A549 (cell line): ENCODE data around the gene TUNAR. TPM values are rescaled to one million over a fixed set of nuclear protein-coding genes. Genes with fewer than 3 reads are reported as not detected.

Experiments
- ATAC-seq, 2 experiments: fragments of 200-7000 bp in 1 of 2; fragments of >200 bp in 1 of 2; cut with Nextera tagmentation in 1 of 2; cut with Tn5 transposase in 1 of 2; 3 replicates each; pipeline versions ENCODE4 v1.8.0 to v1.9.1; 2018 to 2020; ENCODE audit warnings: mild to moderate bottlenecking in 1 of 2, moderate library complexity in 1 of 2
- CTCF ChIA-PET: fragments of 300-600 bp; sonication (Branson Sonifier 250); formaldehyde crosslinking; extraction: SDS; loops from one replicate; lab custom pipeline; 2021; ENCODE audit warnings: antibody characterized with exemption, inconsistent platforms; lab: Yijun Ruan, JAX
- POLR2A ChIA-PET: fragments of 350-600 bp; formaldehyde crosslinking; extraction: SDS; loops from one replicate; lab custom pipeline; 2021; ENCODE audit warnings: antibody characterized with exemption, inconsistent platforms; lab: Yijun Ruan, JAX
- DNase-seq, 2 experiments: peaks; one replicate each; pipeline versions ENCODE4 v3.0.0 to v3.0.0-alpha.2; 2011 to 2016; ENCODE audit warnings: low read depth in 1 of 2, low spot score in 1 of 2
- FAIRE-seq: peaks from 2 replicates; lab custom pipeline; 2011; peaks lifted over from hg19 to GRCh38; lab: Jason Lieb, UNC
- H3K27ac ChIP-seq, 2 experiments: fragments of >200 bp; sonication (Bioruptor Twin); formaldehyde crosslinking; 3 replicates each; pipeline ENCODE4 v1.5.1; 2016 to 2017
- H3K4me1 ChIP-seq: fragments of >200 bp; sonication (Bioruptor Twin); formaldehyde crosslinking; 3 replicates; pipeline ENCODE4 v1.6.1; 2016
- H3K4me2 ChIP-seq: fragments of >200 bp; sonication (Bioruptor Twin); formaldehyde crosslinking; 3 replicates; pipeline ENCODE4 v1.6.1; 2016
- H3K4me3 ChIP-seq: fragments of >200 bp; sonication (Bioruptor Twin); formaldehyde crosslinking; 3 replicates; pipeline ENCODE4 v1.5.1; 2016
- H3K9me3 ChIP-seq: fragments of >200 bp; sonication (Bioruptor Twin); formaldehyde crosslinking; 3 replicates; pipeline ENCODE4 v1.6.1; 2016
- ATOH8 ChIP-seq: fragments of 250-450 bp; sonication (Bioruptor Pico); IDR thresholded peaks from 2 replicates; pipeline ENCODE4 v1.5.0; 2020; ENCODE audit warnings: low read depth, mild to moderate bottlenecking, moderate library complexity
- BHLHE40 ChIP-seq: IDR thresholded peaks from 2 replicates; pipeline ENCODE4 v1.6.1; 2012; ENCODE audit warnings: low read depth, low read length, inconsistent platforms
- EP300 ChIP-seq, 2 experiments: fragments of >200 bp; sonication (Bioruptor Twin); formaldehyde crosslinking; IDR thresholded peaks; 2 replicates in 1 of 2; 3 replicates in 1 of 2; pipeline ENCODE4 v1.6.1; 2016 to 2017
- HDAC2 ChIP-seq: fragments of 200-600 bp; sonication (generic); IDR thresholded peaks from 2 replicates; pipeline ENCODE4 v1.6.1; 2016
- HEYL ChIP-seq: fragments of 250-450 bp; sonication (Bioruptor Pico); IDR thresholded peaks from 2 replicates; pipeline ENCODE4 v1.8.0; 2021; ENCODE audit warnings: mild to moderate bottlenecking, moderate library complexity
- HMGXB4 ChIP-seq: fragments of 250-450 bp; sonication (Bioruptor Pico); IDR thresholded peaks from 2 replicates; pipeline ENCODE4 v1.5.0; 2021; ENCODE audit warnings: mild to moderate bottlenecking, moderate library complexity, borderline replicate concordance
- HOXB13 ChIP-seq: fragments of 250-450 bp; sonication (Bioruptor Pico); IDR thresholded peaks from 2 replicates; pipeline ENCODE4 v1.5.0; 2020; ENCODE audit warnings: low read depth, mild to moderate bottlenecking, moderate library complexity
- HOXB5 ChIP-seq: fragments of 250-450 bp; sonication (Bioruptor Pico); IDR thresholded peaks from 2 replicates; pipeline ENCODE4 v1.5.0; 2020; ENCODE audit warnings: mild to moderate bottlenecking, moderate library complexity
- JUNB ChIP-seq: fragments of >200 bp; sonication (Bioruptor Twin); formaldehyde crosslinking; IDR thresholded peaks from 2 replicates; pipeline ENCODE4 v1.6.1; 2016
- MAZ ChIP-seq: fragments of 150-350 bp; IDR thresholded peaks from 2 replicates; pipeline ENCODE4 v1.6.1; 2014; ENCODE audit warnings: antibody characterized with exemption, low read depth, low read length, borderline replicate concordance
- NR3C1 ChIP-seq: fragments of >200 bp; sonication (Bioruptor Twin); formaldehyde crosslinking; IDR thresholded peaks from 3 replicates; pipeline ENCODE4 v1.6.1; 2017
- PHF8 ChIP-seq: fragments of 200-600 bp; sonication (generic); IDR thresholded peaks from 2 replicates; pipeline ENCODE4 v1.6.1; 2016; ENCODE audit warnings: low read depth, mild to moderate bottlenecking, antibody characterized with exemption, moderate library complexity, borderline replicate concordance
- POLR2AphosphoS2 ChIP-seq: conservative IDR thresholded peaks from 2 replicates; pipeline ENCODE4 v1.6.1; 2012; ENCODE audit warnings: low read length, improper control_type of control experiment, inconsistent platforms
- RAD21 ChIP-seq, 2 experiments: fragments of >200 bp in 1 of 2; sonication (Bioruptor Twin) in 1 of 2; formaldehyde crosslinking in 1 of 2; IDR thresholded peaks in 1 of 2; conservative IDR thresholded peaks in 1 of 2; 2 replicates in 1 of 2; 3 replicates in 1 of 2; pipeline ENCODE4 v1.6.1; 2012 to 2018; ENCODE audit warnings: inconsistent platforms in 1 of 2
- RCOR1 ChIP-seq: fragments of 150-350 bp; IDR thresholded peaks from 2 replicates; pipeline ENCODE4 v1.6.1; 2014; ENCODE audit warnings: antibody characterized with exemption, low read length, low read depth
- SREBF2 ChIP-seq: fragments of 450-650 bp; IDR thresholded peaks from 2 replicates; pipeline ENCODE4 v1.6.1; 2014; ENCODE audit warnings: mild to moderate bottlenecking, moderate library complexity
- USF2 ChIP-seq: fragments of 450-650 bp; IDR thresholded peaks from 2 replicates; pipeline ENCODE4 v1.6.1; 2014; ENCODE audit warnings: antibody characterized with exemption
- WGBS: methylation state at CpG from one replicate; pipeline ENCODE4 v1.1.6; 2017; ENCODE audit errors: missing lambda C conversion rate; 5-methylcytosine and 5-hydroxymethylcytosine counted together
- polyA plus RNA-seq, 4 experiments: library from polyadenylated mRNA; depleted of rRNA in 3 of 4; stranded (reverse); fragments of >200 nt; fragmentation: RNase III in 1 of 4; extraction: RNeasy Plus Mini Kit Qiagen cat#74134 plus additional on column Dnase treatment in 1 of 4; gene quantifications; 2 replicates in 3 of 4; 3 replicates in 1 of 4; pipeline ENCODE4 v1.2.3, GENCODE V29; 2011 to 2017

TUNAR gene
- polyA plus RNA-seq, 2 of the 4 experiments (the other 2 are of a cell fraction) = not detected

- CTCF ChIA-PET = interaction anchor here (0.6 kb wide), 1 partner anchor 282 kb away, joined by 3 read pairs; no protein-coding TSS in a partner anchor
- WGBS = 7% methylated on average over 5 of the region's 5 CpGs
- no peak for TF ChIP-seq RCOR1
- TF ChIP-seq HMGXB4 (CRISPR knock-in tag) = no peak
- TF ChIP-seq USF2 = no peak
- no peak for ATAC-seq
- H3K4me1 ChIP-seq = no peaks in the 10 kb centered on the region
- POLR2A ChIA-PET = no interaction called here
- DNase-seq = no peak
- H3K4me3 ChIP-seq = no peak overlapping the region
- H3K9me3 ChIP-seq = no peaks in the 10 kb centered on the region
- H3K27ac ChIP-seq = no peak overlapping the region
- no peak for FAIRE-seq
- H3K4me2 ChIP-seq = no peak overlapping the region
These were observed 80.2 kb downstream of the TUNAR start for GRCh38 chr14:95956601-95957460.

GRCh38 chr14:95958105-95958504, 81.5 kb downstream of the TUNAR start:
- CTCF ChIA-PET = interaction anchor here (1.1 kb wide), 1 partner anchor 18 kb away, joined by 3 read pairs; no protein-coding TSS in a partner anchor
- ATAC-seq (no peak), FAIRE-seq (no peak), DNase-seq (no peak)
- no peaks in the 10 kb centered on the region for H3K4me1 ChIP-seq
- H3K4me2 ChIP-seq = no peak overlapping the region
- no peak overlapping the region for H3K4me3 ChIP-seq
- TF ChIP-seq NR3C1 (no peak), PHF8 (no peak), SREBF2 (no peak), BHLHE40 (no peak), POLR2AphosphoS2 (no peak)
- no peak overlapping the region for H3K27ac ChIP-seq
- 18% methylated on average over 3 of the region's 3 CpGs for WGBS
- no peaks in the 10 kb centered on the region for H3K9me3 ChIP-seq
- POLR2A ChIA-PET = no interaction called here

GRCh38 chr14:95959317-95959716, 82.7 kb downstream of the TUNAR start:
- no peaks in the 10 kb centered on the region for H3K9me3 ChIP-seq
- no peak overlapping the region for H3K27ac ChIP-seq
- FAIRE-seq (no peak), DNase-seq (no peak), ATAC-seq (no peak)
- CTCF ChIA-PET = interaction anchor here (0.9 to 1.1 kb wide), 2 partner anchors 14 to 19 kb away, joined by 3 read pairs; no protein-coding TSS in a partner anchor
- no peaks in the 10 kb centered on the region for H3K4me1 ChIP-seq
- no peak overlapping the region for H3K4me2 ChIP-seq
- POLR2A ChIA-PET = no interaction called here
- TF ChIP-seq HOXB13 (CRISPR knock-in tag) = no peak
- no peak for TF ChIP-seq EP300 (IDR thresholded peaks at IDR 0.05)
- no peak for TF ChIP-seq ATOH8 (CRISPR knock-in tag)
- no peak for TF ChIP-seq RAD21 (conservative IDR thresholded peaks at IDR 0.05 in 1 of 2, IDR thresholded peaks at IDR 0.05 in 1 of 2)
- no peak for TF ChIP-seq HOXB5 (CRISPR knock-in tag)
- WGBS = 0% methylated on average over 1 of the region's 1 CpG
- H3K4me3 ChIP-seq = no peak overlapping the region

- peak in 1 of 2 experiments; percentile 39; a peak in 1 of 6 replicates for ATAC-seq
- no peak for FAIRE-seq
- H3K4me3 ChIP-seq = no peak overlapping the region
- POLR2A ChIA-PET = no interaction called here
- H3K4me1 ChIP-seq = no peaks in the 10 kb centered on the region
- peaks cover 7% of the 10 kb centered on the region; the same call in 2 of the 3 replicates for H3K9me3 ChIP-seq
- DNase-seq = no peak
- TF ChIP-seq HEYL (CRISPR knock-in tag) = no peak
- TF ChIP-seq JUNB = no peak
- TF ChIP-seq HDAC2 = no peak
- no peak for TF ChIP-seq MAZ
- TF ChIP-seq RCOR1 = no peak
- CTCF ChIA-PET = interaction anchor here (1.2 kb wide), 1 partner anchor 25 kb away, joined by 3 read pairs; no protein-coding TSS in a partner anchor
- no peak overlapping the region for H3K27ac ChIP-seq
- no peak overlapping the region for H3K4me2 ChIP-seq
These were observed 84.8 kb downstream of the TUNAR start for GRCh38 chr14:95961481-95961880.
